H9 (cell line): ENCODE results near the gene SMTNL2. TPM values are rescaled to one million over a fixed set of nuclear protein-coding genes. Genes with fewer than 3 reads are reported as not detected.
A peak's percentile ranks its signal among the peaks of the same experiment; 100 is the strongest.

Source experiments
- DNase-seq: peaks from one replicate; pipeline ENCODE4 v3.0.0-alpha.2; 2017
- H2AFZ ChIP-seq: one replicate; pipeline ENCODE4 v1.6.1; 2013; ENCODE audit warnings: mild to moderate bottlenecking, low read length, control low read depth, moderate library complexity
- H2AK5ac ChIP-seq: 2 replicates; pipeline ENCODE4 v1.6.1; 2013; ENCODE audit warnings: low read length, control low read depth, mixed read lengths; ENCODE audit not compliant: insufficient read length
- H2BK120ac ChIP-seq: one replicate; pipeline ENCODE4 v1.6.1; 2013; ENCODE audit warnings: low read depth, mild to moderate bottlenecking, low read length, control low read depth, inconsistent platforms; ENCODE audit not compliant: poor library complexity, severe bottlenecking
- H2BK12ac ChIP-seq: 2 replicates; pipeline ENCODE4 v1.6.1; 2013; ENCODE audit warnings: low read length, control low read depth, mixed read lengths, low read depth; ENCODE audit not compliant: insufficient read length
- H2BK15ac ChIP-seq: 2 replicates; pipeline ENCODE4 v1.6.1; 2013; ENCODE audit warnings: low read depth, low read length, control low read depth
- H2BK20ac ChIP-seq: one replicate; pipeline ENCODE4 v1.6.1; 2013; ENCODE audit warnings: low read depth, mild to moderate bottlenecking, low read length, control low read depth, inconsistent platforms; ENCODE audit not compliant: poor library complexity, severe bottlenecking
- H2BK5ac ChIP-seq: 2 replicates; pipeline ENCODE4 v1.6.1; 2013; ENCODE audit warnings: low read length, control low read depth, mixed read lengths; ENCODE audit not compliant: insufficient read length
- H3K14ac ChIP-seq: 2 replicates; pipeline ENCODE4 v1.6.1; 2013; ENCODE audit warnings: low read length, control low read depth; ENCODE audit not compliant: insufficient read depth
- H3K18ac ChIP-seq: 2 replicates; pipeline ENCODE4 v1.6.1; 2013; ENCODE audit warnings: low read depth, mild to moderate bottlenecking, mixed read lengths, low read length, control low read depth; ENCODE audit not compliant: insufficient read length
- H3K23ac ChIP-seq: 2 replicates; pipeline ENCODE4 v1.6.1; 2013; ENCODE audit warnings: low read length, control low read depth, mixed read lengths, low read depth; ENCODE audit not compliant: insufficient read length
- H3K23me2 ChIP-seq: 2 replicates; pipeline ENCODE4 v1.6.1; 2013; ENCODE audit warnings: low read depth, mild to moderate bottlenecking, mixed read lengths, low read length, control low read depth; ENCODE audit not compliant: insufficient read length, poor library complexity, severe bottlenecking
- H3K27ac ChIP-seq: 2 replicates; pipeline ENCODE4 v1.5.1; 2013; ENCODE audit warnings: low read length, control low read depth, mixed read lengths, low read depth; ENCODE audit not compliant: insufficient read length
- H3K27me3 ChIP-seq: 2 replicates; pipeline ENCODE4 v1.6.1; 2013; ENCODE audit warnings: low read length, control low read depth, inconsistent platforms; ENCODE audit not compliant: insufficient read depth
- H3K4ac ChIP-seq: 2 replicates; pipeline ENCODE4 v1.6.1; 2013; ENCODE audit warnings: low read depth, mild to moderate bottlenecking, control low read depth, inconsistent platforms, low read length, moderate library complexity
- H3K4me1 ChIP-seq: 2 replicates; pipeline ENCODE4 v1.6.1; 2013; ENCODE audit warnings: low read length, control low read depth, inconsistent platforms; ENCODE audit not compliant: insufficient read depth
- H3K4me2 ChIP-seq: 2 replicates; pipeline ENCODE4 v1.6.1; 2013; ENCODE audit warnings: low read length, control low read depth, mixed read lengths; ENCODE audit not compliant: insufficient read length, insufficient read depth
- H3K56ac ChIP-seq: 2 replicates; pipeline ENCODE4 v1.6.1; 2013; ENCODE audit warnings: low read depth, mild to moderate bottlenecking, mixed read lengths, low read length, control low read depth; ENCODE audit not compliant: insufficient read length
- H3K79me1 ChIP-seq: 2 replicates; pipeline ENCODE4 v1.6.1; 2013; ENCODE audit warnings: low read depth, mild to moderate bottlenecking, moderate library complexity, low read length, control low read depth, inconsistent platforms; ENCODE audit not compliant: insufficient read depth, poor library complexity, severe bottlenecking
- H3K79me2 ChIP-seq: 2 replicates; pipeline ENCODE4 v1.6.1; 2013; ENCODE audit warnings: low read length, control low read depth, inconsistent platforms; ENCODE audit not compliant: insufficient read depth
- H3K9ac ChIP-seq: 2 replicates; pipeline ENCODE4 v1.6.1; 2013; ENCODE audit warnings: low read length, control low read depth, mixed read lengths; ENCODE audit not compliant: insufficient read length; ENCODE audit errors: extremely low read depth
- H3K9me3 ChIP-seq: one replicate; pipeline ENCODE4 v1.6.1; 2013; ENCODE audit warnings: low read depth, low read length, inconsistent platforms; ENCODE audit not compliant: control insufficient read depth
- H3T11ph ChIP-seq: one replicate; pipeline ENCODE4 v1.6.1; 2013; ENCODE audit warnings: mild to moderate bottlenecking, low read length, control low read depth, inconsistent platforms
- H4K20me1 ChIP-seq: one replicate; pipeline ENCODE4 v1.6.1; 2013; ENCODE audit not compliant: control insufficient read depth, insufficient read length, insufficient read depth
- H4K5ac ChIP-seq: 2 replicates; pipeline ENCODE4 v1.6.1; 2013; ENCODE audit warnings: low read depth, mild to moderate bottlenecking, mixed read lengths, low read length, control low read depth; ENCODE audit not compliant: insufficient read length
- H4K8ac ChIP-seq: replicated peaks from 2 replicates; pipeline ENCODE4 v1.6.1; 2013; ENCODE audit warnings: low read length, control low read depth, mixed read lengths, low read depth; ENCODE audit not compliant: insufficient read length
- H4K91ac ChIP-seq: 2 replicates; pipeline ENCODE4 v1.6.1; 2013; ENCODE audit warnings: low read depth, mild to moderate bottlenecking, moderate library complexity, mixed read lengths, low read length, control low read depth; ENCODE audit not compliant: insufficient read length
- H3K27ac Mint-ChIP-seq, 3 experiments: 2 replicates in 2 of 3; 3 replicates in 1 of 3; pipeline ENCODE4 v1.8.0; 2020 to 2021; ENCODE audit warnings: mixed read lengths in 3 of 3, mild to moderate bottlenecking in 1 of 3, moderate library complexity in 1 of 3
- H3K27me3 Mint-ChIP-seq: 2 replicates; pipeline ENCODE4 v1.8.0; 2021; ENCODE audit warnings: low read depth, mild to moderate bottlenecking, moderate library complexity, mixed read lengths
- H3K36me3 Mint-ChIP-seq, 3 experiments: 2 replicates in 2 of 3; 3 replicates in 1 of 3; pipeline ENCODE4 v1.8.0; 2020 to 2021; ENCODE audit warnings: low read depth in 3 of 3, mixed read lengths in 3 of 3; ENCODE audit not compliant: insufficient read depth in 1 of 3
- H3K4me1 Mint-ChIP-seq, 2 experiments: 2 replicates each; pipeline ENCODE4 v1.8.0; 2020; ENCODE audit warnings: mixed read lengths in 2 of 2
- H3K4me3 Mint-ChIP-seq, 2 experiments: 2 replicates in 1 of 2; 3 replicates in 1 of 2; pipeline ENCODE4 v1.8.0; 2020 to 2021; ENCODE audit warnings: mild to moderate bottlenecking in 2 of 2, mixed read lengths in 2 of 2, moderate library complexity in 1 of 2
- H3K9me3 Mint-ChIP-seq, 2 experiments: 2 replicates in 1 of 2; 3 replicates in 1 of 2; pipeline ENCODE4 v1.8.0; 2020; ENCODE audit warnings: mild to moderate bottlenecking in 2 of 2, mixed read lengths in 2 of 2, moderate library complexity in 1 of 2
- CTCF ChIP-seq: fragments of 200-600 bp; sonication (generic); conservative IDR thresholded peaks from 3 replicates; pipeline ENCODE4 v1.8.0; 2021; ENCODE audit warnings: antibody characterized with exemption, mild to moderate bottlenecking
- WGBS: extraction: QIAGEN DNeasy Blood & Tissue Kit; methylation state at CpG from one replicate; pipeline ENCODE4 v1.1.7; 2013; ENCODE audit warnings: missing lambda C conversion rate, low lambda C conversion rate, mixed read lengths; ENCODE audit not compliant: insufficient read length; ENCODE audit errors: extremely low coverage; 5-methylcytosine and 5-hydroxymethylcytosine counted together
- total RNA-seq: library from RNA; stranded (reverse); gene quantifications from 2 replicates; pipeline ENCODE4 v1.2.1, GENCODE V29; 2021

The SMTNL2 gene
- total RNA-seq, 1 experiment from 2014 or later = 0.77 TPM

DNA sequence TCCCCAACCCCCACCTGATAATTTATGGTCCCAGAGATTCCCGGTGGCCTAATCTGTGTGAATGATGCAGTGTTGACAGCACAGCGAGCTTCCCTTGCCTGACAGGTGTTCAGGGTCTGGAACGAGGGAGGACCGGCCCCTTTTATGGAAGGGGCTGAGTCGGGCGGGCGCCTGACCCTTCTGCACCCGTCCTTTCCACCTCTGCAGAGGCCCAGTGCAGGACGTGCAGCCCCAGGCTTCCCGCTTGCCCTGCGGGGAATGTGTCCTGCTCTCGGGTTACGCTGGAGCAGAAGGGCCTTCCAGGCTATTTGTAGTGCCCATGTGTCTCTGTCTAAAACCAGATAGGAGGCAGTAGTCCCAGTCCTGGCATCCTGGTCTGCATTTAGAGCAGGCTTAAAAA, 16.2 kb downstream of the SMTNL2 start:
- Mint-ChIP-seq H3K27ac (no peak overlapping the region), H3K4me1 (peaks cover 27 to 45% of the 10 kb centered on the region in 2 experiments), H3K9me3 (peaks cover 0 to 2% of the 10 kb centered on the region in 2 experiments; a peak in 2 of 5 replicates), H3K36me3 (peaks cover 0 to 4% (median 0%) of the 10 kb centered on the region in 3 experiments; a peak in 1 of 7 replicates), H3K27me3 (peaks cover 15% of the 10 kb centered on the region), H3K4me3 (peak overlapping the region in 1 of 2 experiments; percentile 61; a peak in 3 of 5 replicates)
- peaks cover 3% of the 10 kb centered on the region; the same call in 1 of the 2 replicates for H3K4me1 ChIP-seq
- no peak overlapping the region for H4K91ac ChIP-seq
- H2AK5ac ChIP-seq = no peak overlapping the region
- no peak overlapping the region for H4K8ac ChIP-seq
- no peaks in the 10 kb centered on the region for H3K27me3 ChIP-seq
- H3T11ph ChIP-seq = no peak overlapping the region
- H4K5ac ChIP-seq = no peak overlapping the region
- H2BK5ac ChIP-seq = no peak overlapping the region
- H4K20me1 ChIP-seq = no peaks in the 10 kb centered on the region
- H3K18ac ChIP-seq = no peak overlapping the region
- H3K23ac ChIP-seq = no peak overlapping the region
- H3K79me2 ChIP-seq = no peaks in the 10 kb centered on the region
- H2BK15ac ChIP-seq = no peak overlapping the region
- no CpG with 5 or more reads among the region's 13 CpGs for WGBS
- peak; percentile 58 for DNase-seq
- peak overlapping the region; percentile 27 for H3K4me2 ChIP-seq
- no peaks in the 10 kb centered on the region for H3K23me2 ChIP-seq
- H3K56ac ChIP-seq = no peak overlapping the region
- no peak overlapping the region for H3K14ac ChIP-seq
- H2BK120ac ChIP-seq = no peak overlapping the region
- H3K9me3 ChIP-seq = no peaks in the 10 kb centered on the region
- H3K9ac ChIP-seq = no peak overlapping the region
- no peak overlapping the region for H3K4ac ChIP-seq
- H3K79me1 ChIP-seq = no peaks in the 10 kb centered on the region
- no peak; the same call in 2 of the 3 replicates for TF ChIP-seq CTCF
- H2BK12ac ChIP-seq = no peak overlapping the region
- H2BK20ac ChIP-seq = no peak overlapping the region
- H3K27ac ChIP-seq = no peak overlapping the region
- H2AFZ ChIP-seq = no peak overlapping the region
